Iris pigment epithelial cell (primary cell): ENCODE data around the gene POU2F1.

ENCODE experiments used
- DNase-seq: peaks from one replicate; pipeline ENCODE4 v3.0.0-alpha.2; 2011; ENCODE audit warnings: low read depth

POU2F1 gene

GRCh38 chr1:167442142-167442848 is 221.6 kb downstream of the POU2F1 start:
- DNase-seq = peak; percentile 69

DNA sequence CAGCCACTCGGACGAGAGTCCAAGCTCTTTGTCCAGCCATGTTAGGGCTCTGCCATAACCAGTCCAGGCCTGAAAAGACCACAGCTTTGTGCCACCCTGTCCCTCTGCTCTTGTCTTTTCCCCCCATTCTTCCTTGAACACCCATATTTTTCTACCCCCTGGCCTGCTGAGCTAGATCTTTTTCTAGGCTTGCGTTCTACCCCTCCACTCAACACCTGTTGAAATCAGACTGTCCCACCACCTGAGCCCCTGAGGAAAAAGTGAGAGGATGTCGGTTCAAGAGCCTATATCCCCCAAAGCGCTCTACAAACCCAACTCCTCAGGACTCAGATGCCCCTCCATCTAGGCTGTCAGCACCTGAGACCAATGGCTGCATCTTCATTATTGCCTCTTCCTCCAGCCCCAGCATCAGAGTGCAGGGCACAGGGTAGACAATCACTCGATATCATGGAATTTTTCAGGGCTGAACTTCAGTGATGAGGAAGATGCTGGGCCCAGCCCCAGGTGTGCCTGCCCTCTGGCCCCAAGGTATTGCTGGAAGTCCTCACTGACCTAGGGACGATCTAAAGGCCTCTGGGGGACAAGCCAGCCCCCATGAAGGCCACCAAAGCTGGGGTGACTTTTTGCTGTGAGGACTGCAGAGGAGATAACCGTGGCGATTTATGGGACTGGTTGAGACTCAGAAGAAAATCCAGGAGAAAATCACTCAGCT is 222.3 kb downstream of the POU2F1 start:
- no peak for DNase-seq

DNA sequence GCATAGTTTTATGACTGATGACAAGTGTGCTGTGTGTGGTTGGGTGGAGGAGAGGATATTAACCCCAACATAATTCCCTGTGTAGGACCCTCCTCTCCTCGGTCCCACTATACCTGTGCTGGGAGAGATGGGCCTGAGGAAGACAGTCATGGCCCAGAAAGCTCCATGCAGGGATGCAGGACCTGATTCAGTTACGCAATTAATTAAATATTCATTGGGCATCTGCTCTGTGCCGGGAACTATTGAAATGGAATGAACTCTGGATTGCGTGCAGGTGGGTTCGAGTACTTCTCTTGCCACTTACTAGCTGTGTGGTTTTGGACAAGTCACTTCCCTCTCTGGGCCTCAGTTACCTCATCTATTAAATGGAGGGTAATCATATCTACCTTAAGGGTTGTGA is 223.1 kb downstream of the POU2F1 start:
- DNase-seq = no peak

- DNase-seq = no peak
Measured at GRCh38 chr1:167446966-167447365, 226.3 kb downstream of the POU2F1 start.

DNA sequence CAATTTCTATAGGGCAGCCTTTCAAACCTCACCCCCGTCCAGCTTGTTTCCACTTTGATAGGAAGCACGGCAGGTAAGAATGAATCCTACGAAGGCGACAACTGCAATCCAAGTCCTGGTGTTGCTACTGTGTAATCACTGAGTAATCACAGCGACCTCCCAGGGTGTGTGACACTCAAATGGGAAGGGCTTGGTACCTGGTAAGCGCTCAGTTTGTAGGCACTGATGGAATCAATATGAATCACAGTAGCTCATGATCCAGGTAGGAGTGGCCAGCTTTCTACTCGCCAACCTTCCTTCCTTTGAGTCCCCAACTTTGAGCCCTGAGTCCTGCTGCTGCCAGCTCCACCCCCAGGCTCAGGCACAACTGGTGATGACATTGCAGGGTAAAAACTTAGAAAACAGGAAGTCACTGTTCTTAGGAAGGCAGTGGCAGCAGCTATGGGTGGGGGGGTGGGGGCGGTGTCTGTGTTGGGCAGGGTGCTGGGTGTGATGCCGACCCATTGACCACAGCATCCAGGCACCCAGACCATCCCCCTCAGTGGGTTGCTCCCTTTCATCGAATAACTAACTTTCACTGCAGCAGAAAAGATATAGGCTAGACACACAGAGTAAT is 226.9 kb downstream of the POU2F1 start:
- DNase-seq = no peak

DNA sequence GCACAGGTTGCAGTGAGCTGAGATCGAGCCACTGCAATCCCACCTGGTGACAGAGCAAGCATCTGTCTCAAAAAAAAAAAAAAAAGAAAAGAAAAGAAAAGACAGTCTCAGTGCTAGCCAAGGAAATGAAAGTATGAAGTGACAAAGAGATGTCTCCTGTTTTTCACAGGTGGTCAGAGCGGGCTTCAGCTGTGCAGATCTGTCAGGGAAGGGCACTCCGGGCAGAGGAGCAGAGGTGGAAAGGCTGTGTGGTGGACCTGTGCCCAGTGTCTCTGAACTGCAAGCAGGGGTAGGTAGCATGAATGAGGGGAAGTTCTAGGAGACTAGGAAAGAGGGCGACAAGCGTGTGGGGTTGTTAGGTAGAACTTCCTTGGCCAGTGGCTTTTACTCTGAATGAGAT is 230.2 kb downstream of the POU2F1 start:
- no peak for DNase-seq

- no peak for DNase-seq
Measured at GRCh38 chr1:167452483-167452882, 231.8 kb downstream of the POU2F1 start.

- no peak for DNase-seq
Measured at GRCh38 chr1:167453123-167453522, 232.4 kb downstream of the POU2F1 start.

DNA sequence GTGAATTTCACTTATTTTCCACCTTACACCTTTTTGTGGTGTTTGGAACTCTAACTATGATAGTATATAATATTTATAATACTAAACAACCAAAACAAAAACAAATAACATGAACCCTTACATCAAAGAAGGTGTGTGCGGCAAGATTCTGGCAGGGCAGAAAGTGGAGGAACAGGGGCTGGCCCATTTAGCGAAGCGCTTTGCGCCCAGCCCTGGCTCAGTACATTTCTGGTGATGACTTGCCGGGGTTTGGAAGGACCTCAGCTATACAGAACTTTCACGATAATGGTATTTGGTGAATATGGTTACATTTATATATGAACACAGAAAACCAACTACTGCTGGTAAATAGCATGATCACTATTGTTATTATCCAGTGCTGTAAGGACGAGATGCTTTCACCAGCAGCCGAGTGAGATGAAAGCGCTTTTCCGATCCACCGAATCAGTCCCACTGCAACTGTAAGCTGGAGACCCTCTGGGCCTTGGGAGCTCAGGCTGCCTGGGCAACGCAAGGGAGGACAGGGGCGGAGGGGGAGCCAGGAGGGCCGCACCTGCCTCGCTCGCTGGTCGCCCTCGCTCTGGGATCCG is 233.7 kb downstream of the POU2F1 start:
- DNase-seq = no peak

- DNase-seq = peak; percentile 26
Measured at GRCh38 chr1:167454894-167455785, 234.5 kb downstream of the POU2F1 start.

GRCh38 chr1:167455786-167456446 is 235.2 kb downstream of the POU2F1 start:
- no peak for DNase-seq

DNA sequence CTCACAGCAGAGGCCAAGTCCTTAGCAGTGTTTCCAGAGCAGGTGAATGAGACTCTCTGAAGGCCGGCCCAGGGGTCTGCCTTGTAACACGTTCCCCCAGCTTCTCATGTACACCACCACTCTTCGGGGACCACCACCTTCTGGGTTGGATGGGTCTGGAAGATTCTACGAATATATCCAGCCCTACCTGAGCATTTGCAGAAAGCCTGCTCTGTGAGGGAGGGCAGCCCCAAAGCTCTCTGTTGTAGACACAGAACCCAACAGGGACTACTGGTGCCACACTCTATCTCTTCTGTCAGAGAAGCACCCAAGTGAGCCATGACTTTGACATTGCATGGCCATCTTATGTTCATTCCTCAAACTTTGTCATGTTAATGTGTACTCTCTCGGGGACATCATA is 235.8 kb downstream of the POU2F1 start:
- no peak for DNase-seq

GRCh38 chr1:167456926-167457325 is 236.2 kb downstream of the POU2F1 start:
- DNase-seq = no peak

- DNase-seq = no peak
Measured at GRCh38 chr1:167457936-167458584, 237.4 kb downstream of the POU2F1 start.

DNA sequence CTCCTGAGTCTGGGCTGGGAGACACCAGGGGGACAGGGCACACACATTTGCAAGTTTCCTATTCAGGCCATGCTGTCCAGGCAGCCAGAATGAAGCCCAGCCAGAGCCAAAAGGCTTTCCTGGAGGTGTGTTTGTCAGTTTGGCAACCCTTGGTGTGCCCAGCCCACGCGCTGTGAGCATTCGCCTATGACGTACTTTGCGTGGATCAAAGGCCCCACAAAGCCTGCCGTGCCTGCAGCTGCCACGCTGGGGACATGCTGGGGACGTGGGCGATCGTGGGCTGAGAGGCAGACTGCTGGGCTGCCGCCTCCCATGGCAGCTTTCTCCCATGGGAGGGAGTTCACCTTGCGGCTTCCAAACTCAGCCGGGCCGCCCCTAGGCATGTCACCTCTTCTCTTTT is 240.2 kb downstream of the POU2F1 start:
- DNase-seq = no peak

GRCh38 chr1:167462341-167462740 is 241.7 kb downstream of the POU2F1 start:
- DNase-seq = no peak

DNA sequence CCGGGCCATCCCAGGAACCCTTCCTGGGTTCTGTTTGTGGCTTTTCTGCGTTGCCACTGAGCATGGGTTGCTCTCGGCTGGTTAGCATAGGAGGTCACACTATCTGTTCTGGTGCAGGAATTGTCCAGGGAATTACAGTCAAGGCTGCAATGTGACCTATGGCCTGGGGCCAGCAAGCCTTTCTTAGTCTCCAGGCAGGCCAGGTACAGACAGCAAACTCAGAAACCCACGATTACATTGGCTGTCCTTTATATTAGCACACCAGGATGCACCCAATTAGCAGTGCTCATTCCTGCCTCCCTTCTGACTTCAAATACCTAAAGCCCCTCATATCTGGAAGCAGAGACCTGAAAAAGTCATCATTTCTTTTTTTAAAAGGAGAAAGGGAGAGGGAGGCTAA is 242.4 kb downstream of the POU2F1 start:
- DNase-seq = no peak

DNA sequence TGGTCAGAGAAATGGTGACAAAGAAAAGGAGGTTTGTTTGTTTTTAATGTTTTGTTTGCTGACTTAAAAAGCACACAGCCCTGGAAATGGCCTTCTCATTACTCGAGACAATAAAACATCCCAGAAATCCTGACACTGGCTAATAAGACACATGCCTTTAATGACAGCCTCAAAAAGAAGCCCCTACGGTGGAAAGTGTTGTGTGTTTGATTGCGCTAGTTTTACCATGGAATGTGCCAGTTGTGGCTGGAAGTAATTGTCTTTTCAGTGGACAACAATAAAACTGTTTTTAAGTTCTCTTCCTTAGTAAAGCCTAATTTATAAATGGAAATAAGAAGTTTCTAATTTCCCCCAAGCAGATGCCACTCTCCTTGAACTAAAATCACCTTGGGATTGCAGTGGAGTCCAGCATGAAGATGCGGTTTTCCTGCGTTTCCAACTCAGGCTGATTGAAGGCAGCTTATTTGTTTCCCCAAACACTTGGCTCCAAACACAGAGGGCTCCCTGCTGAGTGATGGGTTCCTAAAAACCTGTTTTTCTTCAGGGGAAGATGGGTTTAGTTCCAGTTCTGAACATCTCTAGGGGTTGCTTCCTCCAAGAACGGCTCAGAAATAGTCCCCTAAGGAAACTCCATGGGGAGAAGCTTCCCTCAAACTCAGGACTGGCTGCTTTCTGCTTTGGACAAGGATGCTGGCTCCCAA is 243.3 kb downstream of the POU2F1 start:
- no peak for DNase-seq

- no peak for DNase-seq
Measured at GRCh38 chr1:167465018-167465417, 244.3 kb downstream of the POU2F1 start.

GRCh38 chr1:167465743-167466142 is 245.1 kb downstream of the POU2F1 start:
- DNase-seq = no peak
